OCI-LY7 (cell line): ENCODE results near the gene DEPDC1B. TPM values are rescaled to one million over a fixed set of nuclear protein-coding genes. Genes with fewer than 3 reads are reported as not detected.

Experiments used
- BruUV-seq: library from RNA; stranded (reverse); fragments of 400-500 nt; replicated peaks from 2 replicates; lab custom pipeline; 2021; lab: Mats Ljungman, UMichigan
- CTCF ChIA-PET: fragments of 300-600 bp; sonication (Branson Sonifier 250); formaldehyde crosslinking; loops from one replicate; lab custom pipeline; 2022; ENCODE audit warnings: antibody characterized with exemption; ENCODE audit not compliant: unreplicated experiment; lab: Charles Lee
- POLR2A ChIA-PET: fragments of 300-600 bp; sonication (Branson Sonifier 250); formaldehyde crosslinking; loops from one replicate; lab custom pipeline; 2022; ENCODE audit warnings: antibody characterized with exemption; lab: Charles Lee
- DNase-seq: peaks from one replicate; pipeline ENCODE4 v3.0.0-alpha.2; 2015; ENCODE audit warnings: low spot score
- H2AFZ ChIP-seq: fragments of 200-600 bp; sonication (generic), shearing (Covaris generic); 2 replicates; pipeline ENCODE4 v1.6.1; 2014; ENCODE audit warnings: mild to moderate bottlenecking, antibody characterized with exemption, low read length, moderate library complexity
- H3K27ac ChIP-seq: fragments of 200-600 bp; sonication (generic); 2 replicates; pipeline ENCODE4 v1.5.1; 2014; ENCODE audit warnings: mixed run types, low read depth, mild to moderate bottlenecking, moderate library complexity, low read length, inconsistent platforms; ENCODE audit not compliant: poor library complexity, severe bottlenecking
- H3K36me3 ChIP-seq: fragments of 200-600 bp; sonication (generic); 2 replicates; pipeline ENCODE4 v1.6.1; 2014; ENCODE audit warnings: mild to moderate bottlenecking, antibody characterized with exemption, low read length, moderate library complexity, mixed read lengths; ENCODE audit not compliant: insufficient read depth
- H3K4me1 ChIP-seq: fragments of 200-600 bp; sonication (generic); 2 replicates; pipeline ENCODE4 v1.5.1; 2014; ENCODE audit warnings: mild to moderate bottlenecking, low read length; ENCODE audit not compliant: insufficient read depth, poor library complexity, severe bottlenecking
- H3K4me2 ChIP-seq: fragments of 200-600 bp; sonication (generic); 2 replicates; pipeline ENCODE4 v1.6.1; 2014; ENCODE audit warnings: mild to moderate bottlenecking, low read length
- H3K4me3 ChIP-seq: fragments of 200-600 bp; sonication (generic); 2 replicates; pipeline ENCODE4 v1.5.1; 2014; ENCODE audit warnings: mild to moderate bottlenecking, low read depth, low read length; ENCODE audit not compliant: poor library complexity, severe bottlenecking
- H3K79me2 ChIP-seq: fragments of 200-600 bp; sonication (generic); 2 replicates; pipeline ENCODE4 v1.6.1; 2016; ENCODE audit warnings: low read depth, mild to moderate bottlenecking, low read length, moderate library complexity, mixed read lengths; ENCODE audit not compliant: insufficient read depth
- H3K9me2 ChIP-seq: fragments of 200-600 bp; sonication (generic); 2 replicates; pipeline ENCODE4 v1.6.1; 2016; ENCODE audit warnings: mild to moderate bottlenecking, low read length, mixed read lengths; ENCODE audit not compliant: insufficient read depth
- H3K9me3 ChIP-seq: fragments of 200-600 bp; sonication (generic); 2 replicates; pipeline ENCODE4 v1.6.1; 2014; ENCODE audit warnings: mild to moderate bottlenecking, mixed run types, low read length, mixed read lengths
- H4K20me1 ChIP-seq: fragments of 200-600 bp; sonication (generic); 2 replicates; pipeline ENCODE4 v1.6.1; 2014; ENCODE audit warnings: mild to moderate bottlenecking, antibody characterized with exemption, low read length, moderate library complexity, mixed read lengths; ENCODE audit not compliant: insufficient read depth
- EZH2phosphoT487 ChIP-seq: fragments of 200-600 bp; sonication (generic); IDR thresholded peaks from 2 replicates; pipeline ENCODE4 v1.6.1; 2018; ENCODE audit warnings: low read depth, borderline replicate concordance, mild to moderate bottlenecking, mixed run types, antibody characterized with exemption, low read length, moderate library complexity, mixed read lengths
- intact Hi-C: fragments of 100-400 bp; cut with micrococcal nuclease; formaldehyde crosslinking; loops from one replicate; pipeline ENCODE4 v1.10.0; 2022; ENCODE audit not compliant: unreplicated experiment
- total RNA-seq, 2 experiments: library from RNA; depleted of rRNA in 1 of 2; stranded (reverse); fragments of >200 nt in 1 of 2; shearing (Covaris generic) in 1 of 2; gene quantifications; 2 replicates each; pipeline ENCODE4 v1.2.3, GENCODE V29; 2014 to 2022
- TF ChIP-seq, protein P1 (sequence below): fragments of 200-600 bp; sonication (generic); conservative IDR thresholded peaks from 2 replicates; pipeline ENCODE4 v1.5.1; 2014; ENCODE audit warnings: mild to moderate bottlenecking, antibody characterized with exemption, low read length, moderate library complexity, mixed read lengths

Gene DEPDC1B
- total RNA-seq, 2 experiments from 2014 or later = 43.7 to 47.6 TPM

GRCh38 chr5:60634051-60634450 lies 65.9 kb downstream of the DEPDC1B start:
- H3K27ac ChIP-seq = no peak overlapping the region
- CTCF ChIA-PET = no interaction called here
- peaks cover 83% of the 10 kb centered on the region for H3K36me3 ChIP-seq
- H4K20me1 ChIP-seq = no peaks in the 10 kb centered on the region
- BruUV-seq = no TSS peak
- no peaks in the 10 kb centered on the region for H3K4me1 ChIP-seq
- H3K4me2 ChIP-seq = no peak overlapping the region
- H3K4me3 ChIP-seq = no peak overlapping the region
- H3K79me2 ChIP-seq = no peaks in the 10 kb centered on the region
- no peak for DNase-seq
- no peaks in the 10 kb centered on the region for H3K9me2 ChIP-seq
- H3K9me3 ChIP-seq = no peaks in the 10 kb centered on the region
- intact Hi-C loops = no loop called here
- H2AFZ ChIP-seq = no peak overlapping the region
- no peak for TF ChIP-seq EZH2phosphoT487
- TF ChIP-seq, protein P1, sequence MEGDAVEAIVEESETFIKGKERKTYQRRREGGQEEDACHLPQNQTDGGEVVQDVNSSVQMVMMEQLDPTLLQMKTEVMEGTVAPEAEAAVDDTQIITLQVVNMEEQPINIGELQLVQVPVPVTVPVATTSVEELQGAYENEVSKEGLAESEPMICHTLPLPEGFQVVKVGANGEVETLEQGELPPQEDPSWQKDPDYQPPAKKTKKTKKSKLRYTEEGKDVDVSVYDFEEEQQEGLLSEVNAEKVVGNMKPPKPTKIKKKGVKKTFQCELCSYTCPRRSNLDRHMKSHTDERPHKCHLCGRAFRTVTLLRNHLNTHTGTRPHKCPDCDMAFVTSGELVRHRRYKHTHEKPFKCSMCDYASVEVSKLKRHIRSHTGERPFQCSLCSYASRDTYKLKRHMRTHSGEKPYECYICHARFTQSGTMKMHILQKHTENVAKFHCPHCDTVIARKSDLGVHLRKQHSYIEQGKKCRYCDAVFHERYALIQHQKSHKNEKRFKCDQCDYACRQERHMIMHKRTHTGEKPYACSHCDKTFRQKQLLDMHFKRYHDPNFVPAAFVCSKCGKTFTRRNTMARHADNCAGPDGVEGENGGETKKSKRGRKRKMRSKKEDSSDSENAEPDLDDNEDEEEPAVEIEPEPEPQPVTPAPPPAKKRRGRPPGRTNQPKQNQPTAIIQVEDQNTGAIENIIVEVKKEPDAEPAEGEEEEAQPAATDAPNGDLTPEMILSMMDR = no peak
- POLR2A ChIA-PET = interaction anchor here (0.7 kb wide), 1 partner anchor 12 kb away, joined by 3 read pairs; no protein-coding TSS in a partner anchor

- no peak overlapping the region for H2AFZ ChIP-seq
- TF ChIP-seq, protein P1 = no peak
- no peak for TF ChIP-seq EZH2phosphoT487
- intact Hi-C loops = no loop called here
These were observed 66.6 kb downstream of the DEPDC1B start for GRCh38 chr5:60633341-60633740.

DNA sequence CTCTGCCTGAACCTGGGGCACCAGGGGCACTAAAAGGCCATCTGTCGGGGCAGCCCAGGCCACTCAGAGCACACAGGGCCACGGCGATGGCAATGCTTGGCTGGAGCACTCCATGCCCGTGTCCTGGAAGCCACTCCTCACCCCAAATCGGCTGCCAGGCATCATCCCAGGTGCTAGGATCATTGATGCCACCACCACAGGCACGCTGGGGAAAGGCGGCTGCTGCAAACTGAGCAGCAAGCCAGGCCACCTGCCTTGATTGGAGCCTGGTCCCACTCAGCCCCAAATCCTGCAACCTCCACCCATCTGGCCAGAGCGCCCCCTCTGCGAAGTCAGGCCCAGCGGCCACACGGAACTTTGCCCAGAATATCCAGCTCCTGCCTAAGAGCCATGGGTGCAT lies 67.8 kb downstream of the DEPDC1B start:
- BruUV-seq = no TSS peak
- Histone ChIP-seq H3K79me2 (no peaks in the 10 kb centered on the region), H2AFZ (no peak overlapping the region), H3K27ac (no peak overlapping the region), H4K20me1 (no peaks in the 10 kb centered on the region), H3K4me3 (no peak overlapping the region), H3K36me3 (peaks cover 74% of the 10 kb centered on the region), H3K4me2 (no peak overlapping the region), H3K9me2 (no peaks in the 10 kb centered on the region), H3K4me1 (no peaks in the 10 kb centered on the region), H3K9me3 (no peaks in the 10 kb centered on the region)
- POLR2A ChIA-PET = no interaction called here
- intact Hi-C loops = no loop called here
- CTCF ChIA-PET = no interaction called here
- TF ChIP-seq, protein P1 = no peak
- no peak for TF ChIP-seq EZH2phosphoT487
- no peak for DNase-seq

More at GRCh38 chr5:60633341-60633740, 66.6 kb downstream of the DEPDC1B start:
- Histone ChIP-seq H3K9me2 (no peaks in the 10 kb centered on the region), H4K20me1 (no peaks in the 10 kb centered on the region), H3K79me2 (no peaks in the 10 kb centered on the region), H3K27ac (no peak overlapping the region), H3K9me3 (no peaks in the 10 kb centered on the region), H3K36me3 (peaks cover 83% of the 10 kb centered on the region), H3K4me3 (no peak overlapping the region), H3K4me1 (no peaks in the 10 kb centered on the region), H3K4me2 (no peak overlapping the region)
- ChIA-PET POLR2A (interaction anchor here (0.7 kb wide), 1 partner anchor 11 kb away, joined by 3 read pairs; no protein-coding TSS in a partner anchor), CTCF (no interaction called here)
- DNase-seq = no peak
- no TSS peak for BruUV-seq
